ENCODE data around the gene OGFOD3. TPM values are rescaled to one million over a fixed set of nuclear protein-coding genes. Genes with fewer than 3 reads are reported as not detected.
"Not testable (repeated sequence)": the region's sequence is repeated elsewhere in the genome, so short reads cannot be mapped to it uniquely, and the experiment has no call there.

The OGFOD3 gene
- total RNA-seq, 1 donor from 2014 or later: 23.5 TPM

DNA sequence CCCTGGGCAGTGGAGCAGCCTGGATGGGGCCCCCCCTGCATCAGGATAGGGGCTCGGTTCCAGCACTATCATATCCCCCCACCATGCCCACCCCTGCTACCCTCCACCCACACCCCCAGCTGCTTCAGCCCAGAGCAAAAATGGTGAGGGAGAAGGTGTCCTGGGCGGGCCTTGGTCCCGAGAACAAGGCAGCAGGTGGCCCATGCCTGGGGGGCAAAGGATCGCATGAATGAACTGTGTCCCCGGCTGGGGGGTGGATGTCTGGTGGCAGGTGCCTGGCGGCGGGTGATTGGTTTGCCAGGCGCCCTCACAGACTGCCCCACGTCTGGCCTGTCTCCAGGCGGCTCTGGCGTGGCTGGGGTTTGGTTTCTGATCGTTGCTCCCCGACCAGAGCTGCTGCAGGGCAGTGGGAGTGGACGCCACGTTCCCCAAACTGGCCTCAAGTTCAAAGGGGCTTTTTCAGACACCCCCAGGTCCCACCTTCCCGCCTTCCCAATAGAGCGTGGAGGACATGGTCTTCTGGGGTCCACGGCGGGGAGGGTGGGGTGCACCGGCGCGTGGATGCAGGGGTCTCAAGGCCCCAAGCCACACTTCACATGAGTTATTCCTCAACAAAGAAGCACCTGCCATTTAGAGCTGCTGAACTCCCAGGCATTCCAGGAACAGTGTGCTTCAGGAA is 34.2 kb downstream of the OGFOD3 start:
- ATAC-seq (no peak), DNase-seq (ENCODE audit: missing footprints) (peak; percentile 54)
- intact Hi-C loops (cut with DNase I): no loop called here

DNA sequence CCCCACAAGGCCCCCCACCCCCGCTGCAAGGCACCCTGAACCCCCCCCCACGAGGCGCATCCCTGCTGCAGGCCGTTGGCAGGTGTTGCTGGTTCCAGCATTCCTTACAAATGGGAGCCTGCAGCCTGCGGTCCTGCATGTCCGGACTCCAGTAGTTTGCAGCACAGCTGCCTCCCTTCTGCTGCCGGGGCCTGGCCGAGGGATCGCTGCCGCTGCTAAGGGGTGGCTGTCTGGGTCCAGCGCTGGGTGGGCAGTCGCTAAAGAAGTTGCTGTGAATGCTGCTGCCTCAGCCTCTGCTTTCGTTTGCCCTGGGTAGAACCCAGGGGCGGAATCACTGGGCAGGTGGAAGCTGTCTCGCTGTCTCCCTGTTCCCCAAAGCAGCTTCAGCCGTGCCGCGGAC is 35.0 kb downstream of the OGFOD3 start:
- intact Hi-C loops (cut with DNase I): no loop called here
- ATAC-seq: no peak
- no peak for DNase-seq (ENCODE audit: missing footprints)

DNA sequence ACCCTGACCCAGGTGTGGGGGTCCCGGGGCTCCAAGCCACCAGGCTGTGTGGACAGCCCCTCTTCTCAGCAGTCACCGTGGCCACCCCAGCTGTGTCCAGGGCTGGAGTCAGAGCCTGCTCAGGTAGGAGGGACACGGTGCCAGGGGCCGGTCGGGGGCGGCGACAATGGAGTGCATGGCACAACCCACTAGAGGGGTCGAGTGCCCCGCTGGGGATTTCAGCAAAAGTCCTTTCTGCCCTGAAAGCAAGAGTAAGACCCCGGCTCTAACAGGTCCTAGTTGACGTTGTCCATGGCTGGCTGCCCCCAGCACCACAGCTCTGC is 35.5 kb downstream of the OGFOD3 start:
- ATAC-seq (no peak), DNase-seq (ENCODE audit: missing footprints) (no peak)
- intact Hi-C loops (cut with DNase I): no loop called here

DNA sequence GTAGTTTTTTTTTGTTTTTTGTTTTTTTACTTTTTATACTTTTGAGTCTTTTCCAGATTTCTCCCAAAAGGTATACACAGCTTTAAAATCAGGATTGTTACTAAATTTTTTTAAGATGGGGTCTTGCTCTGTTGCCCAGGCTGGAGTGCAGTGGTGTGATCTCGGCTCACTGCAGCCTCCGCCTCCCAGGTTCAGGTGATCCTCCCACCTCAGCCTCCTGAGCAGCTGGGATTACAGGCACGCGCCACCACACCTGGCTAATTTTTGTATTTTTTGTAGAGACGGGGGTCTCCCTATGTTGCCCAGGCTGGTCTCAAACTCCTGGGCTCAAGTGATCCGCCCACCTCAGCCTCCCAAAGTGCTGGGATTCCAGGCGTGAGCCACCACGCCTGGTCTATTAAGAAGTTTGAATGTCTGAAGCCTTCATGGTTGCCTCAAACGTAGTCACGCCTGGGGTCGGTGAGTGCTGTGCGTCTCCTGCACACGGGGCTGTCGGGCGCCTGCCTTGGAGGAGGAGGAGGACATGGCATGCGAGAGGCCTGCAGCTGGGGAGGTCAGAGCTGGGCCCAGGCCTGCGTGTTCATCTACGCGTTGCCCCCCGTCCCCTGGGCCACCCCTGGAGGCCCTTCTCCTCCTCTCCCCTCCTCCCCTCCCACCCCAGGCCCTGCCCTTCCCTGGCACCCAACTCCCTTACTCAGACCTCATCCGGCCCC is 36.0 kb downstream of the OGFOD3 start:
- intact Hi-C loops (cut with DNase I); DNase-seq (ENCODE audit: missing footprints): not testable (repeated sequence)

DNA sequence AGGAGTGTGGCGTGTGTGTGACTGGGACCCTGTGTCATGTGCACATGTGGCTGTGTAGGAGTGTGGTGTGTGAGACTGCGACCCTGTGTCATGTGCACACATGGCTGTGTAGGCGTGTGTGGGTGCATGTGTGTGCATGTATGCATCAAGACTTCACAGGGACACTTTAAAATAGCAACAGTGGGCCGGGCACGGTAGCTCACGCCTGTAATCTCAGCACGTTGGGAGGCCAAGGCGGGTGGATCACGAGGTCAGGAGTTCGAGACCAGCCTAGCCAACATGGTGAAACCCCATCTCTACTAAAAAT is 36.7 kb downstream of the OGFOD3 start:
- intact Hi-C loops (cut with DNase I); ATAC-seq; DNase-seq (ENCODE audit: missing footprints): not testable (repeated sequence)

More for the DNA sequence above, 36.0 kb downstream of the OGFOD3 start:
- ATAC-seq: not testable (repeated sequence)

DNA sequence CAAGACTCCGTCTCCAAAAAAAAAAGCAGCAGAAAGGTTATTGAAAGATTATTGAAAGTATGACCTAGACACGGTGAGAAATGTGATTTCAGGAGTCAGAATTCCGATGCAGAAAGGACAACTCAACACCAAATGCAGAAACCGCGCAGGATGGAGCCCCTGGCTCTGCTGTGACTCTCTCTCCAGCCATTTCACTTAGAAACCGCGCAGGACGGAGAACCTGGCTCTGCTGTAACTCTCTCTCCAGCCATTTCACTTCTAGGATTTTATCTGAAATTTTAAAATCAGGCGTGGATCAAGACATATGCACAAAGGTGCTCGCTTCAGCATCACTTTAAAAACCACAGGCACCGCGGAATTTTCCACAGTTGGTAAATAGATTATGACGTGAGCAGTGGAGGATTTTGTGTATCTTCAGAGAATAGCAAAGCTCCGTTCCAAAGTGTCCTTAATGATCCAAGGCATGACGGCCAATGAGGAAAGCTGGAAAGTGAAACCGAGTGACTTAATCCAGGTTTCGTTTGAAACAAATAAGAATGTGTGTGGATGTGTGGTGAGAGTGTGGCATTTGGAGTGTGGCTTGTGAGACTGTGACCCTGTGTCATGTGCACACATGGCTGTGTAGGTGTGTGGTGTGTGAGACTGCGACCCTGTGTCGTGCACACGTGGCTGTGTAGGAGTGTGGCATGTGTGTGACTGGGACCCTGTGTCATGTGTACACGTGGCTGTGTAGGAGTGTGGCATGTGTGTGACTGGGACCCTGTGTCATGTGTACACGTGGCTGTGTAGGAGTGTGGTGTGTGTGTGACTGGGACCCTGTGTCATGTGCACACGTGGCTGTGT is 37.3 kb downstream of the OGFOD3 start:
- ATAC-seq (no peak), DNase-seq (ENCODE audit: missing footprints) (no peak)
- intact Hi-C loops (cut with DNase I): no loop called here

DNA sequence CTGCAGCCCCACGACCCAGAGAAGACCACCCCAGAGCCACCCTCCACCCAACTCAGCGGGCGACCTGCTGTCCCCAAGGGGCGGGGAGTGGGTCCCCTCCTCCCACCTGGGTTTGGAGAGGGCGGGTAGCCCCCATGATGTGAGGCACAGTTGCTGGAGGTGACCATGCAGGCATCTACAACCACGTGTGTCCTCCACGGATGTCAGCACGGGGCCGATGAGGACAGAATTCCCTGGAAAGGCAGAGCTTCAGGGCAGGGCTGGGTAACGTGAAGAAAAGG is 39.7 kb downstream of the OGFOD3 start:
- intact Hi-C loops (cut with DNase I): no loop called here
- DNase-seq (ENCODE audit: missing footprints) (no peak), ATAC-seq (no peak)

DNA sequence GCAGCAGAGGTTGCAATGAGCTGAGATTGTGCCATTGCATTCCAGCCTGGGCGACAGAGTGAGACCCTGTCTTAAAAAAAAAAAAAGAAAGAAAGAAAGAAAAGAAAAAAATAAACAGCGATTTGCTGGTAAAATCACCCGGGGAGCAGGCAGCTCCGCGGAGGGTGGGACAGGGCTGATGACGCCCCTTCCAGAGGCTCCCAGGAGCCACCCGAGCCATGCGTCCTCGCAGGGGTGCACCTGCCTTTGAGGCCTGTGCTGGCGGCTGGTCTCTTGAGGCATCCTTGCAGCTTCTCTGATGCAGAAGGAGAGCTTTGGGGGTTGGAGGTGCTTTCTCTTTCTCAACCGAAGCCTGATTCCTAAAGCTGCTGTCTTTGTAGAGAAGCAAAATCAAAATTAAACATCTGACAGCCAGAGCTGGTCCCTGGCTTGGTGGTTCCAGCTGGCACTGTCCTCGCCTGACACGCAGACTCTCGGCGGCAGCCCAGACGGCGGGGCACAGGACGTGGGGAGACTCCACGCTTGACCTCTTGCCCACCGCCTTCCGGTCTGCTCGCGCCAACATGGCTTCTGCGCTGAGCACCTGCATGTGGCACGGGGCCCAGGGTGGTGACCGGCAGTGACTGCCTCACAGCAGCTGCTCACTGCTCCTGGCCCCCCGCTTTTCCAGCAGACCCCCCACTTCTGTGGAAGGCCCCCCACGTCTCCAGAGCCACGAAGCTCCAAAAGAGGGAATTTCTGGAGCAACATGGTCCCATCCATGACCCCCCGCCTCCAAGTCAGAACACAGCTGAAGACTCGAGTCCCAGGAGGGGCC is 40.3 kb downstream of the OGFOD3 start:
- no peak for DNase-seq (ENCODE audit: missing footprints)
- ATAC-seq: no peak
- intact Hi-C loops (cut with DNase I): no loop called here

DNA sequence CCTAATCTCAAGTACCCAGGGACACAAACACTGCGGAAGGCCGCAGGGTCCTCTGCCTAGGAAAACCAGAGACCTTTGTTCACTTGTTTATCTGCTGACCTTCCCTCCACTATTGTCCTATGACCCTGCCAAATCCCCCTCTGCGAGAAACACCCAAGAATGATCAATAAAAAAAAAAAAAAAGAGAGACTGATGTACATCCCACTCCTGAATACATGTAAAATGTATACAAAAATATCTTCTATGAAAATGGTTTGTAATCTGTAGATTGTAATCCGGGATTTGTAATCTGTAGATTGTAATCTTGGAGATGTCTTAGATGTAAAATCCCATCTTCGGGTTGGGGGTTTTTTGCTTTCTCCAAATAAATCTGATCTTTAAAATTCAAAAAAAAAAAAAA is 41.1 kb downstream of the OGFOD3 start:
- intact Hi-C loops (cut with DNase I); ATAC-seq: not testable (repeated sequence)

DNA sequence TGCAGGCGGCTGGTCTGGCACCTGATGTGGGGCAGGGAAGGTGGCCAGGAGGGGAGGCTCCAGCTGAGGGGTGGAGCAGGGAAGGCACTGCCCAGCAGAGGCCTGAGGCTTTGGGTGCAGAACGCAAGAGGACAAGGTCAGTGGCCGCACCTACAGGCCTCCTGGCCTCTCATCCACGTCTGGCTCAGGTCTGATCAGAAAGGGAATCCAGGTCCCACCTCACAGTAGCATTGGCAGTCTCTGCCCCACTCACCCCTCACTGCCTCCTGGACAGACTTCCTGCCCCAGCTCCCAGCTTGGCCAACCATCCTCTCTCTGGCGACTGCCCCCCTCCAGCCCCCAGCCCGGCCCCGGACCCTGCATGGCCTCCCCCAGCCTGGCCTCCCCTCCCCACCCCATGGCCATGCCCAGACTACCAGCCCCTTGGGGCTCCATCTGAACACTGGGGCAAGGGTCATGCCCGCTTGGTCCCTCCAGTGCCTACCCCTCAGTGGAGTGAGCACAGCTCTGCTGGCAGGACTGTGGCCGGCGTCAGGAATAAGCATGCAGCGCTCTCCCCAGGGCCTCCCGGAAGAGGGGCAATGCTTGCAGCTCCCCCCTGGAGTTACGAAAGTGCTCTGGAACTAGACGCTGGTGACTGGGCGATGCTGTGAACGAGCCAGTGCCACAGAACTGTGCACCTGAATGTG is 42.2 kb downstream of the OGFOD3 start:
- ATAC-seq (no peak), DNase-seq (ENCODE audit: missing footprints) (peak; percentile 57)
- intact Hi-C loops (cut with DNase I): no loop called here

More for the DNA sequence above, 41.1 kb downstream of the OGFOD3 start:
- not testable (repeated sequence) for DNase-seq (ENCODE audit: missing footprints)

DNA sequence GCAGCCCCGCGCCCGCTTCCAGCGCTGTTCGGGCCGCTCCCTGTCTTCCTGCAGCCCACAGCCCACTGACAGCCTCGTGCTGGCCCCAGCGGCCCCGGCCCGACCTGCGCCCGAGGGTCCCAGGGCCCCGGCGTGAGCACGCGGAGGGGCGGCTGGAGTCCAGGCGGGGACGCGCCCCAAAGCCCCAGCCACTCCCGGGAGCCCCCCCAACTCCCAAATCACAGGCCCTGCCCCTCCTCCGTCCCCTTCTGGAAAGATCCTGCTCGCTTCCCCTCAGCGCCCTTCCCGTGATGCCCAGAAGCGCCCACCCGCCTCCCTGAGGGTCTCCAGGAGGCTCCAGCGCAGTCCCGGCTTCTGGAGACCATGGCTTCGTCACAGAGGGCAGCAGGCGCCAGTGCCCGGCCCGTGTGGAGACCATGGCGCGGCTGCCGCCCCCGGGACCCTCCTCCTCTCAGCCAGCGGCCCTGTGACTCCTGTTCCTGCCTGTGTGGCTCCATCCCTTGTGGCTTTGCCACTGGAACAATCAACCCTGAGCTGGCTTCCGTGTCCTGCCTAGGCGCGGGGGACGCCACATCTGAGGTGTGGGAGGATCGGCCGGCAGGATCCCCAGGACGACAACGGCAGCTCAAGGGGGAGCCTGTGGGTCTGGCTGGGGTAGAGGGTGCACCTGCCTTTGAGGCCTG is 42.9 kb downstream of the OGFOD3 start:
- DNase-seq (ENCODE audit: missing footprints) (peak; percentile 46), ATAC-seq (no peak)
- intact Hi-C loops (cut with DNase I): no loop called here

DNA sequence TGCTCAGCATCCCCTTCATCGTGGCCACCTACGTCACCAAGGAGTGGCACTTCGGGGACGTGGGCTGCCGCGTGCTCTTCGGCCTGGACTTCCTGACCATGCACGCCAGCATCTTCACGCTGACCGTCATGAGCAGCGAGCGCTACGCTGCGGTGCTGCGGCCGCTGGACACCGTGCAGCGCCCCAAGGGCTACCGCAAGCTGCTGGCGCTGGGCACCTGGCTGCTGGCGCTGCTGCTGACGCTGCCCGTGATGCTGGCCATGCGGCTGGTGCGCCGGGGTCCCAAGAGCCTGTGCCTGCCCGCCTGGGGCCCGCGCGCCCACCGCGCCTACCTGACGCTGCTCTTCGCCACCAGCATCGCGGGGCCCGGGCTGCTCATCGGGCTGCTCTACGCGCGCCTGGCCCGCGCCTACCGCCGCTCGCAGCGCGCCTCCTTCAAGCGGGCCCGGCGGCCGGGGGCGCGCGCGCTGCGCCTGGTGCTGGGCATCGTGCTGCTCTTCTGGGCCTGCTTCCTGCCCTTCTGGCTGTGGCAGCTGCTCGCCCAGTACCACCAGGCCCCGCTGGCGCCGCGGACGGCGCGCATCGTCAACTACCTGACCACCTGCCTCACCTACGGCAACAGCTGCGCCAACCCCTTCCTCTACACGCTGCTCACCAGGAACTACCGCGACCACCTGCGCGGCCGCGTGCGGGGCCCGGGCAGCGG is 43.6 kb downstream of the OGFOD3 start:
- ATAC-seq: no peak
- intact Hi-C loops (cut with DNase I): no loop called here
- DNase-seq (ENCODE audit: missing footprints): peak; percentile 66

DNA sequence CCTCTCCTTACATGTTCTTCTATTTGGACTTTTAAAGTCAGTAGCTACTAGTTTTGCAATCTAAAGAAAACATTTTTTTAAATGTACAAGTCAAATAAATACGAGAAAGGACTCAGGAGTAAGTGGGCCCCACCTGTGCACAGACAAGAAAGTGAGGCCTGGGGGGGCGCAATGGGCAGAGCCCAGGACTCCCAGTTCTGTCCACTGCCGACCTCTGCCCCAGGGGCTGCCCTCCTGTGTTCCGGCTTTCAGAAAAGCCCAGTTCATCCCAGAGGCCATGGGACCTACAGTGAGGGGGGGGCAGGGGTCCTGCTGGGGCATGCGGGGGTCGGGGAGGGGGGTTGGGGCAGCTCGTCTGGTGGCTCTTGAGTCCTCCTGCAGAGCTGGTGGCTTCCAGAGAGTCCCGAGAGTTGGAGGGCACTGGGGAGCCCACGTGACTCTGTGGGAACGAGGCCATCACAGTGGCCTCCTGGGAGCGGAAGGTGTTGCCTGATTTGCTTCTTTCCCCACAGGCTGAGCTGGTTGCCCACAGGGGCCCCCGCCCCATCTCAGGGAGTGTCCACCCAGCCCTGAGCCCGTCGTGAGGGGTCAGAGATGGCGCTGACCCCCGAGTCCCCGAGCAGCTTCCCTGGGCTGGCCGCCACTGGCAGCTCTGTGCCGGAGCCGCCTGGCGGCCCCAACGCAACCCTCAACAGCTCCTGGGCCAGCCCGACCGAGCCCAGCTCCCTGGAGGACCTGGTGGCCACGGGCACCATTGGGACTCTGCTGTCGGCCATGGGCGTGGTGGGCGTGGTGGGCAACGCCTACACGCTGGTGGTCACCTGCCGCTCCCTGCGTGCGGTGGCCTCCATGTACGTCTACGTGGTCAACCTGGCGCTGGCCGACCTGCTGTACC is 44.4 kb downstream of the OGFOD3 start:
- ATAC-seq (no peak), DNase-seq (ENCODE audit: missing footprints) (peak; percentile 51)
- intact Hi-C loops (cut with DNase I): no loop called here

DNA sequence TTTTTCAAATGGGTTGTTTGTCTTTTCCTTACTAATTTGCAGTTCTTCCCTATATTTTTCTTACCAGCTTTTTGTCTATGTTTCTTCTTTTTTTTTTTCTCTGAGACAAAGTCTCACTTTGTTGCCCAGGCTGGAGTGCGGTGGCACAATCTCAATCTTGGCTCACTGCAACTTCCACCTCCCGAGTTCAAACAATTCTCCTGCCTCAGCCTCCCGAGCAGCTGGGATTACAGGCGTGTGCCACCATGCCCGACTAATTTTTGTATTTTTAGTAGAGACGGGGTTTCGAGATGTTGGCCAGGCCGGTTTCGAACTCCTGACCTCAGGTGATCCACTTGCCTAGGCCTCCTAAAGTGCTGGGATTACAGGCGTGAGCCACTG is 45.3 kb downstream of the OGFOD3 start:
- intact Hi-C loops (cut with DNase I); DNase-seq (ENCODE audit: missing footprints); ATAC-seq: not testable (repeated sequence)

DNA sequence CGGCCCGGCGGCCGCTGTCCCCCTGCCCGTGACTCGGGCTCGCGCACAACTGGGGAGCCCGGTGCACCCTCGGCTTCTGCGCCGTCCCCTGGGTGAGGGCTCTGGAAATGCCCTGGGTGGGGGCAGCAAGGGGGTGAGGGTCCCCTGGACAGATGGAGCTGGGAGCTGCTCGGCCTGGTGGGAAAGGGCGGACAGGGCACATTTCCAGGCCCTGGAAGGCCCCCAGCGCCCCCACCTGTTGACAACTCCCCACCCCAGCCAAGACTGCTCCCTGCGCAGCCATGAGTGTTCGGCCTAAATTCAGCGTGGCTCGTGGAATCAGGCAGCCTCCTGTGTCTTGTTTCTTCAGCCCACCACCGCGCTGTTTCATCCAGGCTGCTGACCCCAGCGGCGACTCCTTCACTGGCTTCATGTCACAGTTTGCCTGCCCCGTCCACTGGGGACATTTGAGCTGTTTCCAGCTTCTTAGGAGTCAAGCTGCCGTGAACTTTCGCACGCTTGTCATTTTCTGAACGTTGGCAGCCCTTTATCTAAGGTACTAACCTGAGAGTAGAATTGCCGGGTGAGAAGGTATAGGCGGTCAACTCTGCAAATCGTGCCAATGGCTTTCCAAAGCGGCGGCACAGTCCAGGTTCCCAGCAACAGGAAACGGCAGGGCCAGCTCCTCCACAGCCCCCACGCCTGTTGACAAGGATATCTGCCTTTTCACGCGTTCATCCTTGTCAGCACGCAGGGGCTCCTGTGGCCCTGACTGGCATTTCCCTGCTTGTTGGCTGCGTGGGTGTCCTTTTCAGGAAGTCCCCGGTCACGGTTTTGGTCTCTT is 45.9 kb downstream of the OGFOD3 start:
- DNase-seq (ENCODE audit: missing footprints) (peak; percentile 46), ATAC-seq (no peak)
- intact Hi-C loops (cut with DNase I): no loop called here

Measured in Right ventricle myocardium inferior (tissue), 1 donor.